Stomach (tissue), 4 donors: Measurements from ENCODE around the gene PRKCD.

ENCODE experiments used
- EP300 ChIP-seq: sonication (generic); formaldehyde crosslinking; IDR thresholded peaks from one replicate; pipeline ENCODE4 v1.6.1; 2017; ENCODE audit warnings: antibody characterized with exemption
- POLR2A ChIP-seq, 4 donors: fragments of 450-650 bp; IDR thresholded peaks; one replicate each; pipeline ENCODE4 v1.6.1; 2016; ENCODE audit warnings: antibody characterized with exemption in 4 of 4, control low read depth in 2 of 4, mild to moderate bottlenecking in 1 of 4, moderate library complexity in 1 of 4
- POLR2AphosphoS5 ChIP-seq, 3 donors: sonication (generic); formaldehyde crosslinking; IDR thresholded peaks; one replicate each; pipeline ENCODE4 v1.6.1; 2016; ENCODE audit warnings: antibody characterized with exemption in 3 of 3
- TF ChIP-seq, protein P1 (sequence below), 7 experiments: fragments of 450-650 bp in 4 of 7; fragments of 200-600 bp in 3 of 7; sonication (generic) in 3 of 7; IDR thresholded peaks; one replicate each; pipeline ENCODE4 v1.5.1; 2016 to 2019; ENCODE audit warnings: antibody characterized with exemption in 7 of 7, control low read depth in 2 of 7, mild to moderate bottlenecking in 1 of 7

DNA sequence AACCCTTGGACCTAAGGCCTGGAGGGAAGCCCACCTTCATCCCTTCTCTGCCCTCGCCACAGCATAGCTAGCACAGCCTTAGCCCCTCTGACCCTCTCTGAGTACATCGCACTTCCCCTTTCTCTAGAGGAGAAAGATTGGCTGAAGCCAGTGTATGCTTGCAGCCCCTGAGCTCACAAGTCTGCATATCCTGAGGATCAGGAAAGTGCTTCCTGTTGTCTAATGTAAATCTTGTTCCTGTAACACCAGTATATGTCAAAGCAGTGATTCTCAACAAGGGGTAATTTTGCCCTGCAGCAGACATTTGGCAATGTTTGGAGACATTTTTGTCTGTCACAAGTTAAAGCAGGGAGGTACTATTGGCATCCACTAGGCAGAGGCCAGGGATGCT lies 2.2 kb upstream of the PRKCD start:
- TF ChIP-seq POLR2AphosphoS5 (IDR thresholded peaks at IDR 0.05) (no peak), POLR2A (IDR thresholded peaks at IDR 0.05) (no peak), EP300 (no peak)
- TF ChIP-seq, protein P1, sequence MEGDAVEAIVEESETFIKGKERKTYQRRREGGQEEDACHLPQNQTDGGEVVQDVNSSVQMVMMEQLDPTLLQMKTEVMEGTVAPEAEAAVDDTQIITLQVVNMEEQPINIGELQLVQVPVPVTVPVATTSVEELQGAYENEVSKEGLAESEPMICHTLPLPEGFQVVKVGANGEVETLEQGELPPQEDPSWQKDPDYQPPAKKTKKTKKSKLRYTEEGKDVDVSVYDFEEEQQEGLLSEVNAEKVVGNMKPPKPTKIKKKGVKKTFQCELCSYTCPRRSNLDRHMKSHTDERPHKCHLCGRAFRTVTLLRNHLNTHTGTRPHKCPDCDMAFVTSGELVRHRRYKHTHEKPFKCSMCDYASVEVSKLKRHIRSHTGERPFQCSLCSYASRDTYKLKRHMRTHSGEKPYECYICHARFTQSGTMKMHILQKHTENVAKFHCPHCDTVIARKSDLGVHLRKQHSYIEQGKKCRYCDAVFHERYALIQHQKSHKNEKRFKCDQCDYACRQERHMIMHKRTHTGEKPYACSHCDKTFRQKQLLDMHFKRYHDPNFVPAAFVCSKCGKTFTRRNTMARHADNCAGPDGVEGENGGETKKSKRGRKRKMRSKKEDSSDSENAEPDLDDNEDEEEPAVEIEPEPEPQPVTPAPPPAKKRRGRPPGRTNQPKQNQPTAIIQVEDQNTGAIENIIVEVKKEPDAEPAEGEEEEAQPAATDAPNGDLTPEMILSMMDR (IDR thresholded peaks at IDR 0.05) = no peak
